ENCODE data around the gene DEGS2.
A peak's percentile ranks its signal among the peaks of the same experiment; 100 is the strongest.

Gene DEGS2

DNA sequence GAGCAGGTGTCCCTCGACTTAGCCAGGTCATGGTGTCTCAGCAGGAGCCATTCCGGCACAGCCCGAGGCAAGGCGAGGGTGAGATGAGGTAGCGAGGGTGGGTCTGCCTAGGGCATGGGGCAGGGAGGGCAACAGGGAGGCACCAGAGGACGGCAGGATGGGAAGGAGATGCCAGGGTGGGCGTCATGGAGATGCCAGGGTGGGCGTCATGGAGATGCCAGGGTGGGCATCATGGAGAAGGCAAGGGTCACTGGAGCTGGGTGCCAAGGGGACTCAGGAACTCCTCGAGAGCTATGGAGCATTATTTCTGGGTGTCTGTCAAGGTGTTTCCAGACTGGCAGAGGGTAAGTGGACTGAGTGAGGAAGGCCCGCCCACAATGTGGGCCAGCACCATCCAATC lies 7.4 kb downstream of the DEGS2 start:
- Mint-ChIP-seq H3K4me3 (no peak overlapping the region), H3K9me3 (peaks cover 6% of the 10 kb centered on the region), H3K4me1 (peaks cover 16% of the 10 kb centered on the region), H3K36me3 (ENCODE audit: insufficient read depth) (peaks cover 12% of the 10 kb centered on the region), H3K27me3 (peaks cover 4% of the 10 kb centered on the region), H3K27ac (ENCODE audit: low read depth) (peak overlapping the region; percentile 52)
- no peak for DNase-seq (ENCODE audit: low spot score in 2 of 2)
- no peak for ATAC-seq (replicated peaks; ENCODE audit: extremely low read depth, poor library complexity, severe bottlenecking)

- H3K36me3 Mint-ChIP-seq (ENCODE audit: insufficient read depth): peaks cover 15% of the 10 kb centered on the region
- H3K9me3 Mint-ChIP-seq: peaks cover 6% of the 10 kb centered on the region
- DNase-seq (ENCODE audit: low spot score in 2 of 2) (no peak), ATAC-seq (replicated peaks; ENCODE audit: extremely low read depth, poor library complexity, severe bottlenecking) (no peak)
- no peaks in the 10 kb centered on the region for H3K27me3 Mint-ChIP-seq
- peaks cover 17% of the 10 kb centered on the region for H3K4me1 Mint-ChIP-seq
- H3K4me3 Mint-ChIP-seq: no peak overlapping the region
- H3K27ac Mint-ChIP-seq (ENCODE audit: low read depth): peak overlapping the region; percentile 61
Measured at GRCh38 chr14:100150932-100151587, 8.4 kb downstream of the DEGS2 start.

GRCh38 chr14:100149851-100150611 lies 9.4 kb downstream of the DEGS2 start:
- Mint-ChIP-seq H3K9me3 (peaks cover 3% of the 10 kb centered on the region), H3K4me3 (no peak overlapping the region), H3K27ac (ENCODE audit: low read depth) (no peak overlapping the region), H3K4me1 (peaks cover 17% of the 10 kb centered on the region), H3K27me3 (no peaks in the 10 kb centered on the region), H3K36me3 (ENCODE audit: insufficient read depth) (peaks cover 16% of the 10 kb centered on the region)
- ATAC-seq (replicated peaks; ENCODE audit: extremely low read depth, poor library complexity, severe bottlenecking) (no peak), DNase-seq (ENCODE audit: low spot score in 2 of 2) (no peak)

- H3K4me3 Mint-ChIP-seq: no peak overlapping the region
- no peaks in the 10 kb centered on the region for H3K9me3 Mint-ChIP-seq
- peaks cover 17% of the 10 kb centered on the region for H3K4me1 Mint-ChIP-seq
- no peaks in the 10 kb centered on the region for H3K27me3 Mint-ChIP-seq
- peaks cover 18% of the 10 kb centered on the region for H3K36me3 Mint-ChIP-seq (ENCODE audit: insufficient read depth)
- ATAC-seq (replicated peaks; ENCODE audit: extremely low read depth, poor library complexity, severe bottlenecking) (no peak), DNase-seq (ENCODE audit: low spot score in 2 of 2) (no peak)
- H3K27ac Mint-ChIP-seq (ENCODE audit: low read depth): peak overlapping the region; percentile 16
Measured at GRCh38 chr14:100148837-100149731, 10.4 kb downstream of the DEGS2 start.

GRCh38 chr14:100147691-100148464 lies 11.6 kb downstream of the DEGS2 start:
- Mint-ChIP-seq H3K27ac (ENCODE audit: low read depth) (peak overlapping the region; percentile 53), H3K27me3 (no peaks in the 10 kb centered on the region), H3K36me3 (ENCODE audit: insufficient read depth) (peaks cover 22% of the 10 kb centered on the region), H3K9me3 (no peaks in the 10 kb centered on the region), H3K4me3 (peak overlapping the region; percentile 53), H3K4me1 (peaks cover 17% of the 10 kb centered on the region)
- ATAC-seq (replicated peaks; ENCODE audit: extremely low read depth, poor library complexity, severe bottlenecking) (no peak), DNase-seq (ENCODE audit: low spot score in 2 of 2) (no peak)

DNA sequence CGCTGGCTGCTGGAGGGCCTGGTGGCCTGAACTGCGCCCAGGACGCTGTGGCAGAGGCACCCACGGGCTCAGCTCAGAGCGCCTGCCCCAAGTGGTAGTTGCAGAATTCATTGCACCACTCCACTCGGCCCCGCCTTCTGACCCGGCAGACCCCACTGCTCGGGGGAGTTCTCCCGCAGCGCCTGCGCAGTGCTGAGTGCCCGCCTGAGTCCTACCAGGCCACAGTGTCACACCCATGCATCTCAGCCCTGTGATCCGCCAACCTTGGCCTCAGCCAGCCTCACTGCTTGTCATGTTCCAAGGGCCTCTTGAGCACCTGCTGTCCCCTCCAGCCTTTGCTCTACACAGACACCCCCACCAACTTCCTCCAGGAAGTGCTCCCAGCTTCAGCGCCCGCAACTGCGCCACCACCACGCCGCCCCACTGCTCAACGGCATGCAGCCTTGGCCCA lies 12.2 kb downstream of the DEGS2 start:
- H3K9me3 Mint-ChIP-seq: no peaks in the 10 kb centered on the region
- peak; percentile 71 for ATAC-seq (replicated peaks; ENCODE audit: extremely low read depth, poor library complexity, severe bottlenecking)
- H3K27ac Mint-ChIP-seq (ENCODE audit: low read depth): peak overlapping the region; percentile 53
- H3K4me1 Mint-ChIP-seq: peaks cover 17% of the 10 kb centered on the region
- H3K36me3 Mint-ChIP-seq (ENCODE audit: insufficient read depth): peaks cover 24% of the 10 kb centered on the region
- H3K27me3 Mint-ChIP-seq: no peaks in the 10 kb centered on the region
- peak; percentile 50 to 68 for DNase-seq (ENCODE audit: low spot score in 2 of 2)
- H3K4me3 Mint-ChIP-seq: peak overlapping the region; percentile 53

GRCh38 chr14:100146531-100147091 lies 12.8 kb downstream of the DEGS2 start:
- H3K9me3 Mint-ChIP-seq: no peaks in the 10 kb centered on the region
- H3K4me1 Mint-ChIP-seq: peaks cover 17% of the 10 kb centered on the region
- H3K36me3 Mint-ChIP-seq (ENCODE audit: insufficient read depth): peaks cover 27% of the 10 kb centered on the region
- ATAC-seq (replicated peaks; ENCODE audit: extremely low read depth, poor library complexity, severe bottlenecking) (peak; percentile 15), DNase-seq (ENCODE audit: low spot score in 2 of 2) (no peak)
- H3K27me3 Mint-ChIP-seq: no peaks in the 10 kb centered on the region
- peak overlapping the region; percentile 65 for H3K27ac Mint-ChIP-seq (ENCODE audit: low read depth)
- no peak overlapping the region for H3K4me3 Mint-ChIP-seq

GRCh38 chr14:100145682-100146464 lies 13.6 kb downstream of the DEGS2 start:
- H3K4me1 Mint-ChIP-seq: peaks cover 17% of the 10 kb centered on the region
- H3K9me3 Mint-ChIP-seq: no peaks in the 10 kb centered on the region
- H3K36me3 Mint-ChIP-seq (ENCODE audit: insufficient read depth): peaks cover 31% of the 10 kb centered on the region
- no peaks in the 10 kb centered on the region for H3K27me3 Mint-ChIP-seq
- H3K4me3 Mint-ChIP-seq: peak overlapping the region; percentile 29
- ATAC-seq (replicated peaks; ENCODE audit: extremely low read depth, poor library complexity, severe bottlenecking) (no peak), DNase-seq (ENCODE audit: low spot score in 2 of 2) (no peak)
- H3K27ac Mint-ChIP-seq (ENCODE audit: low read depth): peak overlapping the region; percentile 65

- H3K27ac Mint-ChIP-seq (ENCODE audit: low read depth): peak overlapping the region; percentile 65
- no peak for ATAC-seq (replicated peaks; ENCODE audit: extremely low read depth, poor library complexity, severe bottlenecking)
- H3K4me3 Mint-ChIP-seq: no peak overlapping the region
- H3K36me3 Mint-ChIP-seq (ENCODE audit: insufficient read depth): peaks cover 37% of the 10 kb centered on the region
- no peak for DNase-seq (ENCODE audit: low spot score in 2 of 2)
- no peaks in the 10 kb centered on the region for H3K27me3 Mint-ChIP-seq
- peaks cover 17% of the 10 kb centered on the region for H3K4me1 Mint-ChIP-seq
- H3K9me3 Mint-ChIP-seq: no peaks in the 10 kb centered on the region
Measured at GRCh38 chr14:100144996-100145646, 14.3 kb downstream of the DEGS2 start.

DNA sequence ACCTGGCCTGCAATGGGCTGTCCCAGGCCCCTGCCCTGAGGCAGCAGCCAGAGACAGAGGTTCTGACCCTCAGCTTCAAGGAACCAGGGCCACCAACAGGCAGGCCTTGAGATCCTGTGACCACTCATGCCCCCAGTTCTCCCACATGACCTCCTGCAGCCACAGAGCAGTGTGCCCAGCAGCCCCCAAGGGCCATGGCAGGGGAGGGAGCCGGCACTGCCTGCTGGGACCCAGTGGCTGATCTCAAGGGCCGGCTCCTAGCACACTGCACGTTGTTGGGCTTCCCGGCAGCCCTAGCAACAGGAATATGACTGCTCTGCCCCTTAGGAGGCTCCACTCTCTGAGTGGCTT lies 14.8 kb downstream of the DEGS2 start:
- Mint-ChIP-seq H3K27ac (ENCODE audit: low read depth) (no peak overlapping the region), H3K36me3 (ENCODE audit: insufficient read depth) (peaks cover 39% of the 10 kb centered on the region)

DNA sequence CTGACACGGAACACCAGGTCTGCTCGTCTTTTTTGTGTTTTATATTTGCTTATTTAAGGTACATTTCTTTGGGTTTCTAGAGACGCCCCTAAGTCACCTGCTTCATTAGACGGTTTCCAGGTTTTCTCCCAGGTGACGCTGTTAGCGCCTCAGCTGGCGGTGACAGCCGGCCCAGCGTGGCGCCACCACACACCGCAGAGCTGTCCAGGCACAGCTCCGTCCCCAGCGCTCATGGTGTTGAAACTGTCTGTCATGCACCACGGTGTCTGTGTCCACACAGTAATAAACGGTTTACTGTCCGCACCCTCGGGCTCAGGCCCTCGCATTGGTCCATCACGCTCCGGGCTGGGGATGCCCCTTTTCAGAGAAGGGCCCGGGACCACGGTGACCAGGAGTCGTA lies 15.5 kb downstream of the DEGS2 start:
- peaks cover 41% of the 10 kb centered on the region for H3K36me3 Mint-ChIP-seq (ENCODE audit: insufficient read depth)
- H3K27me3 Mint-ChIP-seq: no peaks in the 10 kb centered on the region
- H3K4me1 Mint-ChIP-seq: peaks cover 18% of the 10 kb centered on the region
- H3K9me3 Mint-ChIP-seq: no peaks in the 10 kb centered on the region
- no peak overlapping the region for H3K27ac Mint-ChIP-seq (ENCODE audit: low read depth)
- no peak overlapping the region for H3K4me3 Mint-ChIP-seq
- DNase-seq (ENCODE audit: low spot score in 2 of 2) (no peak), ATAC-seq (replicated peaks; ENCODE audit: extremely low read depth, poor library complexity, severe bottlenecking) (no peak)

More for the DNA sequence above, 14.8 kb downstream of the DEGS2 start:
- Mint-ChIP-seq H3K27me3 (no peaks in the 10 kb centered on the region), H3K4me3 (no peak overlapping the region), H3K4me1 (peaks cover 17% of the 10 kb centered on the region), H3K9me3 (no peaks in the 10 kb centered on the region)
- no peak for ATAC-seq (replicated peaks; ENCODE audit: extremely low read depth, poor library complexity, severe bottlenecking)
- DNase-seq (ENCODE audit: low spot score in 2 of 2): no peak
